HepG2 (cell line): ENCODE data around the gene TEX19. TPM values are rescaled to one million over a fixed set of nuclear protein-coding genes. Genes with fewer than 3 reads are reported as not detected.

Experiments used
- HOXA3 ChIP-seq: sonication (generic); formaldehyde crosslinking; IDR thresholded peaks from 2 replicates; pipeline ENCODE4 v1.5.0; 2020; ENCODE audit warnings: missing genetic modification reagents
- KLF15 ChIP-seq: sonication (generic); formaldehyde crosslinking; IDR thresholded peaks from 2 replicates; pipeline ENCODE4 v1.8.1; 2023; ENCODE audit warnings: borderline replicate concordance, mild to moderate bottlenecking, inconsistent platforms, missing genetic modification reagents, mixed read lengths
- MBD4 ChIP-seq: IDR thresholded peaks from 2 replicates; pipeline ENCODE4 v1.6.1; 2012; ENCODE audit warnings: low read length, inconsistent platforms, borderline replicate concordance
- NFKB2 ChIP-seq: sonication (generic); formaldehyde crosslinking; IDR thresholded peaks from 2 replicates; pipeline ENCODE4 v1.4.0; 2020; ENCODE audit warnings: missing genetic modification reagents, borderline replicate concordance
- RBM39 ChIP-seq: fragments of 200-400 bp; formaldehyde crosslinking; IDR thresholded peaks from one replicate; pipeline ENCODE4 v1.6.1; 2018; ENCODE audit warnings: antibody characterized with exemption, mild to moderate bottlenecking, low read depth, low read length; ENCODE audit not compliant: poor library complexity, severe bottlenecking
- SIN3A ChIP-seq: IDR thresholded peaks from 2 replicates; pipeline ENCODE4 v1.6.1; 2011; ENCODE audit warnings: low read depth, mild to moderate bottlenecking, control low read depth, low read length, borderline replicate concordance
- YEATS2 ChIP-seq: sonication (generic); formaldehyde crosslinking; IDR thresholded peaks from 2 replicates; pipeline ENCODE4 v1.4.0; 2020; ENCODE audit warnings: missing genetic modification reagents, borderline replicate concordance
- ZBTB38 ChIP-seq: sonication (generic); formaldehyde crosslinking; IDR thresholded peaks from 2 replicates; pipeline ENCODE4 v1.5.1; 2020; ENCODE audit warnings: mild to moderate bottlenecking, missing genetic modification reagents
- ZNF121 ChIP-seq: sonication (generic); formaldehyde crosslinking; IDR thresholded peaks from 2 replicates; pipeline ENCODE4 v1.5.0; 2020; ENCODE audit warnings: mild to moderate bottlenecking, missing genetic modification reagents
- ZNF138 ChIP-seq: sonication (generic); formaldehyde crosslinking; IDR thresholded peaks from 2 replicates; pipeline ENCODE4 v1.5.0; 2020; ENCODE audit warnings: mild to moderate bottlenecking, low read depth, missing genetic modification reagents
- ZNF292 ChIP-seq: sonication (generic); formaldehyde crosslinking; IDR thresholded peaks from 2 replicates; pipeline ENCODE4 v1.8.1; 2022; ENCODE audit warnings: mild to moderate bottlenecking, low read depth, missing genetic modification reagents, borderline replicate concordance
- ZNF335 ChIP-seq: sonication (generic); formaldehyde crosslinking; IDR thresholded peaks from 2 replicates; pipeline ENCODE4 v1.4.0; 2020; ENCODE audit warnings: missing genetic modification reagents
- ZNF343 ChIP-seq: sonication (generic); formaldehyde crosslinking; IDR thresholded peaks from 2 replicates; pipeline ENCODE4 v1.4.0; 2020; ENCODE audit warnings: mild to moderate bottlenecking, missing genetic modification reagents
- ZNF547 ChIP-seq: sonication (generic); formaldehyde crosslinking; IDR thresholded peaks from 2 replicates; pipeline ENCODE4 v1.5.1; 2020; ENCODE audit warnings: mild to moderate bottlenecking, missing genetic modification reagents
- ZNF678 ChIP-seq: sonication (generic); formaldehyde crosslinking; IDR thresholded peaks from 2 replicates; pipeline ENCODE4 v1.4.0; 2020; ENCODE audit warnings: mild to moderate bottlenecking, missing genetic modification reagents
- ZNF749 ChIP-seq: sonication (generic); formaldehyde crosslinking; IDR thresholded peaks from 2 replicates; pipeline ENCODE4 v1.8.0; 2022; ENCODE audit warnings: mild to moderate bottlenecking, missing genetic modification reagents, moderate library complexity, borderline replicate concordance
- polyA plus RNA-seq, 8 experiments: library from polyadenylated mRNA; depleted of rRNA in 3 of 8; stranded (reverse) in 7 of 8; unstranded in 1 of 8; fragments of >200 nt; fragmentation: Illumina TruSeq in 4 of 8; extraction: Trizol in 4 of 8; gene quantifications; 2 replicates each; pipeline versions ENCODE4 v1.2.1 to v1.2.3, GENCODE V29; 2011 to 2016; ENCODE audit warnings: low read depth in 4 of 8, missing spikeins in 1 of 8, mixed read lengths in 1 of 8; ENCODE audit not compliant: insufficient read depth in 1 of 8
- total RNA-seq, 5 experiments: library from RNA; depleted of rRNA; stranded (reverse); fragments of >200 nt; fragmentation: Illumina TruSeq; extraction: Trizol; gene quantifications; 2 replicates each; pipeline ENCODE4 v1.2.3, GENCODE V29; 2016; ENCODE audit warnings: low read depth in 1 of 5
- TF ChIP-seq, protein P1 (sequence below): IDR thresholded peaks from 2 replicates; pipeline ENCODE4 v1.6.1; 2016; ENCODE audit warnings: low read depth, borderline replicate concordance
- TF ChIP-seq, protein P2 (sequence below): sonication (generic); formaldehyde crosslinking; IDR thresholded peaks from 2 replicates; pipeline ENCODE4 v1.4.0; 2020; ENCODE audit warnings: missing genetic modification reagents
- TF ChIP-seq, protein P3 (sequence below): IDR thresholded peaks from 2 replicates; pipeline ENCODE4 v1.6.1; 2018; ENCODE audit warnings: missing genetic modification reagents
- TF ChIP-seq, protein P4 (sequence below): sonication (generic); formaldehyde crosslinking; IDR thresholded peaks from 2 replicates; pipeline ENCODE4 v1.5.0; 2020; ENCODE audit warnings: missing genetic modification reagents
- TF ChIP-seq, protein P5 (sequence below), 2 experiments: sonication (generic) in 1 of 2; formaldehyde crosslinking in 1 of 2; IDR thresholded peaks; 2 replicates each; pipeline versions ENCODE4 v1.5.1 to v1.6.1; 2011 to 2020; ENCODE audit warnings: borderline replicate concordance in 1 of 2, low read depth in 1 of 2, low read length in 1 of 2, mild to moderate bottlenecking in 1 of 2, missing genetic modification reagents in 1 of 2, moderate library complexity in 1 of 2

TEX19 gene
- total and polyA plus RNA-seq, 2 of the 13 experiments (the other 11 are each of a cell fraction or from before 2014, with no cell fraction given) = 1.3 to 6.0 TPM

DNA sequence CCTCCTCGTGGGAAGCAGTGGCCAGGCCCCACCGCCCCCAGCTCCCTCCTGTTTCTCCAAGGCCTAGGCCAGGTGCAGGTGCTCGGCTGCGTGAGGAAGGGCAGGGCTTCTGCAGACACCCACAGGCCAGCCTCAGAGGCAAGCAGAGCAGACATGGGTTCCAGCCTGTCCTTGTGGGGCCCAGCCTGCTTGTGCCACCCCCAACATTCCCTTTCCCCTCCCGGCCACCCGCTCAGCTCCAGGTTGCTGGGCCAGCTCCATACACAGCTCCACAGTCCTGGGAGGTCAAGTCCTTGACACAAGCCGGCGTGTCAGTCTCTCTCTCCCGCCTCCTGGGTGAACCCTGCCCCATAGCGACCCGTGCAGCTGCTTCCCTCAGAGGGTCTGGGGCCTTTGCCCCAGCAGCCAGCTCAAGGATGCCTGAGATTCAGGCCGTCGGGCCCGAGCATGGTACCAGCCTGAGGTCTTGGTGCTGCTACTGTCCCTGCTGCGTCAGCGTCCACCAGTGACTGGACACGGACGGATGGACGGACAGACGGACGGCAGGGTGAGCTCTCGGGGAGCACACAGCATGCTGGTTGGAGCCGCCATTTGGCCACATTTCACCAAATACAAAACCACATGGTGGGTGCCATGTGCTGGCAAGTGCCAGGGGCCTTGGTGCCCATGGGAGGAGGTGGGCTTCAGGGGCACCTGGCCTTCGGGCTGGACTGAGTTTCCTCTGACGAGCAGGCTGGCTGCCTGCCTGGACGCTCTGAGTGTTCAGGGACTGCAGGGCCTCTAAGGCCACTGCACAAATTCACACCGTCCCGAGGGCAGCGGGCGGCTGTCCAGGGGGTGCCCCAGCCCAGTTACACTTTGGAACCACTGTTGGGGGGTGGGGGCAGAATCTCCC is 33.5 kb upstream of the TEX19 start (continued):
- TF ChIP-seq, protein P1, sequence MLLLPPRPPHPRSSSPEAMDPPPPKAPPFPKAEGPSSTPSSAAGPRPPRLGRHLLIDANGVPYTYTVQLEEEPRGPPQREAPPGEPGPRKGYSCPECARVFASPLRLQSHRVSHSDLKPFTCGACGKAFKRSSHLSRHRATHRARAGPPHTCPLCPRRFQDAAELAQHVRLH = 0 out of 2 replicates have a peak, but pooled peaks have one; percentile 3
- TF ChIP-seq ZNF749 (CRISPR knock-in tag) (peak; percentile 29; the same call in 1 of the 2 replicates), RBM39 (no peak), SIN3A (no peak), MBD4 (no peak), ZNF678 (CRISPR knock-in tag) (peak; percentile 93), ZNF121 (CRISPR knock-in tag) (peak; percentile 72), ZNF547 (CRISPR knock-in tag) (peak; percentile 87; the same call in 1 of the 2 replicates), KLF15 (CRISPR knock-in tag) (0 out of 2 replicates have a peak, but pooled peaks have one; percentile 56), ZNF138 (CRISPR knock-in tag) (0 out of 2 replicates have a peak, but pooled peaks have one; percentile 16), NFKB2 (CRISPR knock-in tag) (peak; percentile 66), HOXA3 (peak; percentile 80), ZNF292 (CRISPR knock-in tag) (peak; percentile 93), YEATS2 (CRISPR knock-in tag) (peak; percentile 38; the same call in 1 of the 2 replicates), ZNF343 (CRISPR knock-in tag) (peak; percentile 79; the same call in 1 of the 2 replicates), ZBTB38 (CRISPR knock-in tag) (peak; percentile 93; the same call in 1 of the 2 replicates), ZNF335 (CRISPR knock-in tag) (no peak)
- TF ChIP-seq, protein P2, sequence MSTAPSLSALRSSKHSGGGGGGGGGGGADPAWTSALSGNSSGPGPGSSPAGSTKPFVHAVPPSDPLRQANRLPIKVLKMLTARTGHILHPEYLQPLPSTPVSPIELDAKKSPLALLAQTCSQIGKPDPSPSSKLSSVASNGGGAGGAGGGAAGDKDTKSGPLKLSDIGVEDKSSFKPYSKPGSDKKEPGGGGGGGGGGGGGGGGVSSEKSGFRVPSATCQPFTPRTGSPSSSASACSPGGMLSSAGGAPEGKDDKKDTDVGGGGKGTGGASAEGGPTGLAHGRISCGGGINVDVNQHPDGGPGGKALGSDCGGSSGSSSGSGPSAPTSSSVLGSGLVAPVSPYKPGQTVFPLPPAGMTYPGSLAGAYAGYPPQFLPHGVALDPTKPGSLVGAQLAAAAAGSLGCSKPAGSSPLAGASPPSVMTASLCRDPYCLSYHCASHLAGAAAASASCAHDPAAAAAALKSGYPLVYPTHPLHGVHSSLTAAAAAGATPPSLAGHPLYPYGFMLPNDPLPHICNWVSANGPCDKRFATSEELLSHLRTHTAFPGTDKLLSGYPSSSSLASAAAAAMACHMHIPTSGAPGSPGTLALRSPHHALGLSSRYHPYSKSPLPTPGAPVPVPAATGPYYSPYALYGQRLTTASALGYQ = peak; percentile 65
- TF ChIP-seq, protein P3, sequence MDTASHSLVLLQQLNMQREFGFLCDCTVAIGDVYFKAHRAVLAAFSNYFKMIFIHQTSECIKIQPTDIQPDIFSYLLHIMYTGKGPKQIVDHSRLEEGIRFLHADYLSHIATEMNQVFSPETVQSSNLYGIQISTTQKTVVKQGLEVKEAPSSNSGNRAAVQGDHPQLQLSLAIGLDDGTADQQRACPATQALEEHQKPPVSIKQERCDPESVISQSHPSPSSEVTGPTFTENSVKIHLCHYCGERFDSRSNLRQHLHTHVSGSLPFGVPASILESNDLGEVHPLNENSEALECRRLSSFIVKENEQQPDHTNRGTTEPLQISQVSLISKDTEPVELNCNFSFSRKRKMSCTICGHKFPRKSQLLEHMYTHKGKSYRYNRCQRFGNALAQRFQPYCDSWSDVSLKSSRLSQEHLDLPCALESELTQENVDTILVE (CRISPR knock-in tag) = no peak
- TF ChIP-seq, protein P4, sequence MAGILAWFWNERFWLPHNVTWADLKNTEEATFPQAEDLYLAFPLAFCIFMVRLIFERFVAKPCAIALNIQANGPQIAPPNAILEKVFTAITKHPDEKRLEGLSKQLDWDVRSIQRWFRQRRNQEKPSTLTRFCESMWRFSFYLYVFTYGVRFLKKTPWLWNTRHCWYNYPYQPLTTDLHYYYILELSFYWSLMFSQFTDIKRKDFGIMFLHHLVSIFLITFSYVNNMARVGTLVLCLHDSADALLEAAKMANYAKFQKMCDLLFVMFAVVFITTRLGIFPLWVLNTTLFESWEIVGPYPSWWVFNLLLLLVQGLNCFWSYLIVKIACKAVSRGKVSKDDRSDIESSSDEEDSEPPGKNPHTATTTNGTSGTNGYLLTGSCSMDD (CRISPR knock-in tag) = no peak
- TF ChIP-seq, protein P5, sequence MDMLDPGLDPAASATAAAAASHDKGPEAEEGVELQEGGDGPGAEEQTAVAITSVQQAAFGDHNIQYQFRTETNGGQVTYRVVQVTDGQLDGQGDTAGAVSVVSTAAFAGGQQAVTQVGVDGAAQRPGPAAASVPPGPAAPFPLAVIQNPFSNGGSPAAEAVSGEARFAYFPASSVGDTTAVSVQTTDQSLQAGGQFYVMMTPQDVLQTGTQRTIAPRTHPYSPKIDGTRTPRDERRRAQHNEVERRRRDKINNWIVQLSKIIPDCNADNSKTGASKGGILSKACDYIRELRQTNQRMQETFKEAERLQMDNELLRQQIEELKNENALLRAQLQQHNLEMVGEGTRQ (IDR thresholded peaks at IDR 0.05; ENCODE audit: low read depth, low read length) = no peak
- TF ChIP-seq, protein P5 (CRISPR knock-in tag; IDR thresholded peaks at IDR 0.05; ENCODE audit: borderline replicate concordance) = no peak
